A549 (cell line): ENCODE data around the gene NCR2.

Experiments used
- HMGXB4 ChIP-seq: fragments of 250-450 bp; sonication (Bioruptor Pico); IDR thresholded peaks from 2 replicates; pipeline ENCODE4 v1.5.0; 2021; ENCODE audit warnings: mild to moderate bottlenecking, moderate library complexity, borderline replicate concordance
- JUN ChIP-seq, 2 experiments: fragments of >200 bp; sonication (Bioruptor Twin); formaldehyde crosslinking; IDR thresholded peaks; 2 replicates in 1 of 2; 3 replicates in 1 of 2; pipeline ENCODE4 v1.6.1; 2016 to 2017
- MAFK ChIP-seq: fragments of 450-650 bp; IDR thresholded peaks from 2 replicates; pipeline ENCODE4 v1.6.1; 2014; ENCODE audit not compliant: partially characterized antibody
- PHF8 ChIP-seq: fragments of 200-600 bp; sonication (generic); IDR thresholded peaks from 2 replicates; pipeline ENCODE4 v1.6.1; 2016; ENCODE audit warnings: low read depth, mild to moderate bottlenecking, antibody characterized with exemption, moderate library complexity, borderline replicate concordance
- POLR2A ChIP-seq: IDR thresholded peaks from 2 replicates; pipeline ENCODE4 v1.6.1; 2012; ENCODE audit warnings: mild to moderate bottlenecking, low read length
- RCOR1 ChIP-seq: fragments of 150-350 bp; IDR thresholded peaks from 2 replicates; pipeline ENCODE4 v1.6.1; 2014; ENCODE audit warnings: antibody characterized with exemption, low read length, low read depth
- RNF2 ChIP-seq: fragments of 200-600 bp; sonication (generic); IDR thresholded peaks from 2 replicates; pipeline ENCODE4 v1.6.1; 2016; ENCODE audit warnings: low read depth, mild to moderate bottlenecking, antibody characterized with exemption, moderate library complexity, borderline replicate concordance
- SREBF2 ChIP-seq: fragments of 450-650 bp; IDR thresholded peaks from 2 replicates; pipeline ENCODE4 v1.6.1; 2014; ENCODE audit warnings: mild to moderate bottlenecking, moderate library complexity
- TF ChIP-seq, protein P1 (sequence below): fragments of >200 bp; sonication (Bioruptor Twin); formaldehyde crosslinking; IDR thresholded peaks from 3 replicates; pipeline ENCODE4 v1.5.1; 2016
- TF ChIP-seq, protein P2 (sequence below): IDR thresholded peaks from 2 replicates; pipeline ENCODE4 v1.6.1; 2012
- TF ChIP-seq, protein P3 (sequence below): fragments of 200-600 bp; sonication (generic); IDR thresholded peaks from 2 replicates; pipeline ENCODE4 v1.6.1; 2016; ENCODE audit warnings: antibody characterized with exemption, mild to moderate bottlenecking, moderate library complexity

DNA sequence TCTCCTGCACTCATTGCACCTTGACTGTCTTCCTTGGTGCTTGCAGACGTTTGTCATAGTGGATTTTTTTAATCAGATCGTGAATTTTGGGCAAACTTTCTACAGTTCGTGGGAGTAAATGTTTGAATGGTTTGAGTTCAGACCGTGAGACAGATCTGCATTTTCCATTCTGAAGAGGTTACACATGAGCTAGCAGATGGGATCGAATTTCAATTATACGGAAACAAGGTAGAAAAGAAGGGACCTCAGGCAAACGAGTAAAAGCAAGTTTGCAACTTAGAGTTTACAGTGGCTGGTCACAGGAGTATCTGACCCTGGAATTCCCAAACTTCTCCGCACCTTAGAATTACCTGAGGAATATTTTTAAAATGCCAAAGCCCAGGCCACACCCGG lies 17.2 kb upstream of the NCR2 start:
- TF ChIP-seq MAFK (no peak), POLR2A (no peak), RCOR1 (no peak), SREBF2 (no peak), JUN (IDR thresholded peaks at IDR 0.05) (no peak), PHF8 (no peak), RNF2 (no peak), HMGXB4 (CRISPR knock-in tag) (no peak)
- TF ChIP-seq, protein P1, sequence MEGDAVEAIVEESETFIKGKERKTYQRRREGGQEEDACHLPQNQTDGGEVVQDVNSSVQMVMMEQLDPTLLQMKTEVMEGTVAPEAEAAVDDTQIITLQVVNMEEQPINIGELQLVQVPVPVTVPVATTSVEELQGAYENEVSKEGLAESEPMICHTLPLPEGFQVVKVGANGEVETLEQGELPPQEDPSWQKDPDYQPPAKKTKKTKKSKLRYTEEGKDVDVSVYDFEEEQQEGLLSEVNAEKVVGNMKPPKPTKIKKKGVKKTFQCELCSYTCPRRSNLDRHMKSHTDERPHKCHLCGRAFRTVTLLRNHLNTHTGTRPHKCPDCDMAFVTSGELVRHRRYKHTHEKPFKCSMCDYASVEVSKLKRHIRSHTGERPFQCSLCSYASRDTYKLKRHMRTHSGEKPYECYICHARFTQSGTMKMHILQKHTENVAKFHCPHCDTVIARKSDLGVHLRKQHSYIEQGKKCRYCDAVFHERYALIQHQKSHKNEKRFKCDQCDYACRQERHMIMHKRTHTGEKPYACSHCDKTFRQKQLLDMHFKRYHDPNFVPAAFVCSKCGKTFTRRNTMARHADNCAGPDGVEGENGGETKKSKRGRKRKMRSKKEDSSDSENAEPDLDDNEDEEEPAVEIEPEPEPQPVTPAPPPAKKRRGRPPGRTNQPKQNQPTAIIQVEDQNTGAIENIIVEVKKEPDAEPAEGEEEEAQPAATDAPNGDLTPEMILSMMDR = no peak
- TF ChIP-seq, protein P2, sequence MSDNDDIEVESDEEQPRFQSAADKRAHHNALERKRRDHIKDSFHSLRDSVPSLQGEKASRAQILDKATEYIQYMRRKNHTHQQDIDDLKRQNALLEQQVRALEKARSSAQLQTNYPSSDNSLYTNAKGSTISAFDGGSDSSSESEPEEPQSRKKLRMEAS = no peak
- TF ChIP-seq, protein P3, sequence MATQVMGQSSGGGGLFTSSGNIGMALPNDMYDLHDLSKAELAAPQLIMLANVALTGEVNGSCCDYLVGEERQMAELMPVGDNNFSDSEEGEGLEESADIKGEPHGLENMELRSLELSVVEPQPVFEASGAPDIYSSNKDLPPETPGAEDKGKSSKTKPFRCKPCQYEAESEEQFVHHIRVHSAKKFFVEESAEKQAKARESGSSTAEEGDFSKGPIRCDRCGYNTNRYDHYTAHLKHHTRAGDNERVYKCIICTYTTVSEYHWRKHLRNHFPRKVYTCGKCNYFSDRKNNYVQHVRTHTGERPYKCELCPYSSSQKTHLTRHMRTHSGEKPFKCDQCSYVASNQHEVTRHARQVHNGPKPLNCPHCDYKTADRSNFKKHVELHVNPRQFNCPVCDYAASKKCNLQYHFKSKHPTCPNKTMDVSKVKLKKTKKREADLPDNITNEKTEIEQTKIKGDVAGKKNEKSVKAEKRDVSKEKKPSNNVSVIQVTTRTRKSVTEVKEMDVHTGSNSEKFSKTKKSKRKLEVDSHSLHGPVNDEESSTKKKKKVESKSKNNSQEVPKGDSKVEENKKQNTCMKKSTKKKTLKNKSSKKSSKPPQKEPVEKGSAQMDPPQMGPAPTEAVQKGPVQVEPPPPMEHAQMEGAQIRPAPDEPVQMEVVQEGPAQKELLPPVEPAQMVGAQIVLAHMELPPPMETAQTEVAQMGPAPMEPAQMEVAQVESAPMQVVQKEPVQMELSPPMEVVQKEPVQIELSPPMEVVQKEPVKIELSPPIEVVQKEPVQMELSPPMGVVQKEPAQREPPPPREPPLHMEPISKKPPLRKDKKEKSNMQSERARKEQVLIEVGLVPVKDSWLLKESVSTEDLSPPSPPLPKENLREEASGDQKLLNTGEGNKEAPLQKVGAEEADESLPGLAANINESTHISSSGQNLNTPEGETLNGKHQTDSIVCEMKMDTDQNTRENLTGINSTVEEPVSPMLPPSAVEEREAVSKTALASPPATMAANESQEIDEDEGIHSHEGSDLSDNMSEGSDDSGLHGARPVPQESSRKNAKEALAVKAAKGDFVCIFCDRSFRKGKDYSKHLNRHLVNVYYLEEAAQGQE = no peak
